IMR-90 (cell line): ENCODE measurements around the gene TMEM238.

Source experiments
- MXI1 ChIP-seq: IDR thresholded peaks from 2 replicates; pipeline ENCODE4 v1.6.1; 2012; ENCODE audit warnings: low read depth, mild to moderate bottlenecking, low read length, moderate library complexity, borderline replicate concordance
- POLR2A ChIP-seq: IDR thresholded peaks from 2 replicates; pipeline ENCODE4 v1.6.1; 2012; ENCODE audit warnings: mild to moderate bottlenecking, low read depth, low read length
- RAD21 ChIP-seq: IDR thresholded peaks from 2 replicates; pipeline ENCODE4 v1.6.1; 2012; ENCODE audit warnings: low read length, improper control_type of control experiment
- RCOR1 ChIP-seq: IDR thresholded peaks from 2 replicates; pipeline ENCODE4 v1.6.1; 2012; ENCODE audit warnings: mild to moderate bottlenecking, low read length, improper control_type of control experiment; ENCODE audit not compliant: insufficient replicate concordance
- RFX5 ChIP-seq: IDR thresholded peaks from 2 replicates; pipeline ENCODE4 v1.8.0; 2012; ENCODE audit warnings: low read depth, mild to moderate bottlenecking, low read length, moderate library complexity
- SMC3 ChIP-seq: fragments of 150-350 bp; IDR thresholded peaks from 2 replicates; pipeline ENCODE4 v1.6.1; 2016; ENCODE audit warnings: low read depth, mild to moderate bottlenecking, antibody characterized with exemption, low read length, moderate library complexity
- TF ChIP-seq, protein P1 (sequence below): fragments of 150-350 bp; IDR thresholded peaks from 2 replicates; pipeline ENCODE4 v1.6.1; 2016; ENCODE audit warnings: low read depth, mild to moderate bottlenecking, low read length, moderate library complexity, borderline replicate concordance
- TF ChIP-seq, protein P2 (sequence below): conservative IDR thresholded peaks from 2 replicates; pipeline ENCODE4 v1.5.1; 2012; ENCODE audit warnings: mild to moderate bottlenecking, low read depth, low read length, improper control_type of control experiment
- TF ChIP-seq, protein P3 (sequence below): fragments of 150-350 bp; IDR thresholded peaks from 2 replicates; pipeline ENCODE4 v1.6.1; 2017; ENCODE audit warnings: mild to moderate bottlenecking, antibody characterized with exemption, low read length, low read depth

DNA sequence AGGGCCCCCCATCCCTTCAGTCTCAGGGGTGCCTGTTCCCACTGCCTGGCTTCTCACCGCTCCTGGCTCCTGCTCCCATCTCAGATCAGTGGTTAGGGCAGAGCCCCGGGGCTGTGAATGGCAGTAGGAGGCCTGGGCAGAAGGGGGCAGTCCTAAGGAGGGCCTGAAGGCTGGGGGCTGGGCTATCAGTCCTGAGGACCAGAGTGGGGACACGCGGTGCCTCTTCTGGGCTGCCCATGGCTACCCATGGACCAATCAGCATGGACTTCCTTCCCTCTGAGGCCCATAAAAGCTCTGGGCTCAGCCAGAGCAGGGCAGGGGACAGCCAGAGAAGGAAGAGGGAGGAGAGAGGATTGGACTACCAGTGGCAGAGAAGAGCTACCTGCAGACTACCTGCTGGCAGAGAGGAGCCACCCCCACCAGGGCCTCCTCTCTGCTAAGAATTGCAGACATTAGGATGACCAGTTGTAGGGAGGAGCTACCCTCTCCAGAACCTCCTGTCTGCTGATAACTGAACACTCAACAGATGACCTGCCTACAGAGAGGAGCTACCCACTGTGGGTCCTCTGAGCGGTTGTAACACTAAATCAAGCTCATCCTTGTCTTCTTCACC, 35.6 kb upstream of the TMEM238 start:
- TF ChIP-seq POLR2A (no peak), SMC3 (no peak), RFX5 (no peak), RAD21 (no peak), RCOR1 (no peak), MXI1 (no peak)
- TF ChIP-seq, protein P1, sequence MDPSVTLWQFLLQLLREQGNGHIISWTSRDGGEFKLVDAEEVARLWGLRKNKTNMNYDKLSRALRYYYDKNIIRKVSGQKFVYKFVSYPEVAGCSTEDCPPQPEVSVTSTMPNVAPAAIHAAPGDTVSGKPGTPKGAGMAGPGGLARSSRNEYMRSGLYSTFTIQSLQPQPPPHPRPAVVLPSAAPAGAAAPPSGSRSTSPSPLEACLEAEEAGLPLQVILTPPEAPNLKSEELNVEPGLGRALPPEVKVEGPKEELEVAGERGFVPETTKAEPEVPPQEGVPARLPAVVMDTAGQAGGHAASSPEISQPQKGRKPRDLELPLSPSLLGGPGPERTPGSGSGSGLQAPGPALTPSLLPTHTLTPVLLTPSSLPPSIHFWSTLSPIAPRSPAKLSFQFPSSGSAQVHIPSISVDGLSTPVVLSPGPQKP, result no peak
- TF ChIP-seq, protein P2, sequence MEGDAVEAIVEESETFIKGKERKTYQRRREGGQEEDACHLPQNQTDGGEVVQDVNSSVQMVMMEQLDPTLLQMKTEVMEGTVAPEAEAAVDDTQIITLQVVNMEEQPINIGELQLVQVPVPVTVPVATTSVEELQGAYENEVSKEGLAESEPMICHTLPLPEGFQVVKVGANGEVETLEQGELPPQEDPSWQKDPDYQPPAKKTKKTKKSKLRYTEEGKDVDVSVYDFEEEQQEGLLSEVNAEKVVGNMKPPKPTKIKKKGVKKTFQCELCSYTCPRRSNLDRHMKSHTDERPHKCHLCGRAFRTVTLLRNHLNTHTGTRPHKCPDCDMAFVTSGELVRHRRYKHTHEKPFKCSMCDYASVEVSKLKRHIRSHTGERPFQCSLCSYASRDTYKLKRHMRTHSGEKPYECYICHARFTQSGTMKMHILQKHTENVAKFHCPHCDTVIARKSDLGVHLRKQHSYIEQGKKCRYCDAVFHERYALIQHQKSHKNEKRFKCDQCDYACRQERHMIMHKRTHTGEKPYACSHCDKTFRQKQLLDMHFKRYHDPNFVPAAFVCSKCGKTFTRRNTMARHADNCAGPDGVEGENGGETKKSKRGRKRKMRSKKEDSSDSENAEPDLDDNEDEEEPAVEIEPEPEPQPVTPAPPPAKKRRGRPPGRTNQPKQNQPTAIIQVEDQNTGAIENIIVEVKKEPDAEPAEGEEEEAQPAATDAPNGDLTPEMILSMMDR, result no peak
- TF ChIP-seq, protein P3, sequence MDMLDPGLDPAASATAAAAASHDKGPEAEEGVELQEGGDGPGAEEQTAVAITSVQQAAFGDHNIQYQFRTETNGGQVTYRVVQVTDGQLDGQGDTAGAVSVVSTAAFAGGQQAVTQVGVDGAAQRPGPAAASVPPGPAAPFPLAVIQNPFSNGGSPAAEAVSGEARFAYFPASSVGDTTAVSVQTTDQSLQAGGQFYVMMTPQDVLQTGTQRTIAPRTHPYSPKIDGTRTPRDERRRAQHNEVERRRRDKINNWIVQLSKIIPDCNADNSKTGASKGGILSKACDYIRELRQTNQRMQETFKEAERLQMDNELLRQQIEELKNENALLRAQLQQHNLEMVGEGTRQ, result no peak
